Activated T-helper 1 cell treated with Interleukin-2 at 50 U/mL for 16 hours (primary cell): Measurements from ENCODE around the gene CEP85L.

Experiments
- DNase-seq: peaks from one replicate; pipeline ENCODE4 v3.0.0-alpha.2; 2020; ENCODE audit warnings: low read depth

Gene CEP85L

DNA sequence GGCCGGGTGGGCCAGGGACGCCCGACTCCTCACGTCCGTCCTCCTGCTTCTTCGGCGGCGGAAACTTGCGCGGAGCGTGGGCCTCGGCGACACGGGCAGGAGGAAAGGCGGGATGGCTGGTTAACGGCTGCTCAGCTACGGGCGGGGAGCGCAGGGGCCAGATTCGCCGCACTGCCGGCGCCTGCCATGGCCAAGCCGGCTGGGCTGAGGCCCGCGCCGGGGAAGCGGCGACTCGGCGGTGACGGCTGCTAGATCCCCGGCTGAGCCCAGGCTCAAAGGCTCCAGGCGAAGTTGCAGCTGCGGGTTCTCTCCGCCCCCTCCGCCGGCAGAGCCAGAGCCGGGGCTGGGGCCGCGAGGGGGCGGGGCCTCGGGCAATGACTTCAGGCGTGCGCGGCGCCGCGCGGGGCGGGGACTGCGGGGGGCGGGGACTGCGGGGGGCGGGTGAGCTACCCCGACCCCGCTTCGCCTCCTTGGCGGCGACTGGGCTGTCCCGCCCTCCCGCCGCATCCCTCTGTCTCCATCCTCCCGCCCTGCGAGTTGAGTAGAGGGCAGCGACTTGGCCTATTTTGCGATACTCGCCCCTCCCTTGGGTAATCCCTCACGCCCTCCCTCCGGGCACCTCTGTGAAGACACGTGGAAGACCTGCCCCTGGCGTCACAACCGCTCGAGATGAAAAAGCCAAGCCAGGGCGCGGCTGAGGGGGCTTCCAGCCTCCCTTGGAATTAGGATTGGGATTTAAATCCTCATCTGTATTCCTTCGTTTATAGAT, at the start of gene CEP85L:
Gene CEP85L, minus strand, starts transcription at position 310 of the 769 bp plus-strand sequence. CDS start 322 bp downstream, outside the sequence.
- peak; percentile 88 for DNase-seq

DNA sequence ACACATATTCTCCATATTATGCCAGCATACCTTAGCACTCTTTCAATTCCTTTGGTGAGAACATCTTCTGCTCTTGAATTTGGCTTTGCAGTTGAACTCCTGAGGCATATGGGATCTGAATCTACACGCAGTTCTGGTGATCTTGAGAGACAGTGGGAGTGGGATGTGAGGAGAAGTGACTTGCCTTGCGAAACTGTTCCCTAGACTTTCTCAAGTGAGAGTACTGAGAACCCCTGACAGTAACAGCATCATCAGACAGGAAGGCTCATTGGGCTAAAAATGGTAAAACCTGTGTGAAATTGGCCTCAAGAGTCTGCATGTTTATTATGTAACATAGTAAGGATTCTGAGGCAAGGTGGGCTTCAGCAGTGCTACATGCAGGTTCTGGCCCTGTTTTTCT, 49.1 kb upstream of the CEP85L start:
- DNase-seq = no peak

DNA sequence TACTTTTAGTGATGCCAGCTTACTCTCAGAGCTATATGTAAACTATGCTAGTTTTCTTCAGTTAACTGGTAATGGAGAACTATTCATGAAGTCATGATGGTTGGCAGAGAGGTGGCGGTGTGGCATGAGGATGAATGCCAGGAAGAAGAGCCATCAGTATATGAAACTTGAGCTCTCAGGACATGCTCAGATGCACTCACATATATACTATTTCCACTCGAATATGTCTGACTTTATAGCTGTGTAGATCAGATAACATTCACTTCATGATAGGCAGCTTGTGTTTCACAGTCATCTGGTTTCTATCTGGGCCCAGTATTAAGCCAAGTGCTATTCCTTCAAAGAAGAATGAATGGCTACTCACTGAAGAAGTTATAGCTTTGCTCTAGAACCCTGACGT, 46.2 kb upstream of the CEP85L start:
- DNase-seq = no peak

DNA sequence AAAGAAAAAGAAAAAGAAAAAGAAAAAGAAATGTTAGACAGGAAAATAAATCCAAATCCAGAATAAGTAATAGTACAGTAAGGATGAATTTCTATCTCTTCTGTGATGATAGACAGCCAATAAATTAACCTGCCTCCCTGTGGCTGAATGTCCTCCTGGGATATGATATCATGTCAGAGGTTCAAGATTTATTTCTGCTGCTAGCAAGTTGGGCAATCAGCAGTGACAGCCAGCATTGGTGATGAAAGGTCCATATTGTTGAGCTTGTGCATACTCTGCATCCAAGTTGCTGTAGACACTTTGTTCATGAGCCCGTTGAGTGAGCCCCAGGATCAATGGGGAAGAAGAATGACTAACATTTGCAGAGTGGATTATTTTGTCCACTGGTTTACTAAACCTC, 44.9 kb upstream of the CEP85L start:
- DNase-seq = no peak

DNA sequence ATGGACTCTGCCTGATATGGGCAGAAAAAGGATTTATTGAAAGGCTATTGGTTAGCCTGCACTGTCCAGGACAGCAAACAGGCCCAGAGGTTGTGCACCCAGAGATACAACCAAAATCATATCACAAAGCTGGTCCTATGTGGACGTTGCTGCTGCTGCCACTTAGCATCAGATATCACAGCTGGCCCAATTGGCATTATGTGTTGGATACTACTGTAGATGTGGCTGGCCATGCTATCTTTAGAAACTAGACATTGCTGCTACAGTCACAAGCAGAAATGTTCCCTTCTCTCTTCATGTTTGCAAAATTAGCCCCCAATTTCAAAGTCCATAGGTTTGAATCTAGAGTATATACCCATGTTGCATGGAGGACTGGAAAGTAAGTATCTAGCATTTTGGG, 42.2 kb upstream of the CEP85L start:
- DNase-seq = no peak

DNA sequence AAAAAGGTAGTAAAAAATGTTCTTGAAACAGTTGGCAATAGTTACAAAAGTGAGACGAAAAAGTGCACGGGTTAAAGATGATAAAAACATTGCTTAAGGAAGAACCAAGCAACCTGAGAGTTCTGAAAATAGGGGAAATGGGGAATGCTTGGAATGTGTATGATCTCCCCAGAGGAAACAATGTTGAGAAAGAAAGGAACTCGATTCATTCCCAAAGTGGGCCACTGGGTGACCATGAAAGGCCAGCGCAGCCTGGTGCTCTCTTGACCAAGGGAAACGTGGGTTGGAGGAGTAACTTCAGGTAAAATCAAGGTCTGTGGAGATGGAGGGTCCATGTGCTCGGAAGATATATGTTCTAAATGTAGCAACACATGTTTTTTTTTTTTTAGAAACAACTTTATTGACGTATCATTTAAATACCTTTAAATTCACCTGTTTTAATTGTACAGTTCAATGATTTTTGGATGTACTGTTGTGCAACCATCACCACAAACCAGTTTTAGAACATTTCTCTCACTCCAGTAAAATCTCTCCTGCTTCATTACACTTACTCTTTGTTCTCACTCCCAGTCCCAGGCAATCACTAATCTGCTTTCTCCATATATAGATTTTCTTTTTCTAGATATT, 34.5 kb upstream of the CEP85L start:
- no peak for DNase-seq

DNA sequence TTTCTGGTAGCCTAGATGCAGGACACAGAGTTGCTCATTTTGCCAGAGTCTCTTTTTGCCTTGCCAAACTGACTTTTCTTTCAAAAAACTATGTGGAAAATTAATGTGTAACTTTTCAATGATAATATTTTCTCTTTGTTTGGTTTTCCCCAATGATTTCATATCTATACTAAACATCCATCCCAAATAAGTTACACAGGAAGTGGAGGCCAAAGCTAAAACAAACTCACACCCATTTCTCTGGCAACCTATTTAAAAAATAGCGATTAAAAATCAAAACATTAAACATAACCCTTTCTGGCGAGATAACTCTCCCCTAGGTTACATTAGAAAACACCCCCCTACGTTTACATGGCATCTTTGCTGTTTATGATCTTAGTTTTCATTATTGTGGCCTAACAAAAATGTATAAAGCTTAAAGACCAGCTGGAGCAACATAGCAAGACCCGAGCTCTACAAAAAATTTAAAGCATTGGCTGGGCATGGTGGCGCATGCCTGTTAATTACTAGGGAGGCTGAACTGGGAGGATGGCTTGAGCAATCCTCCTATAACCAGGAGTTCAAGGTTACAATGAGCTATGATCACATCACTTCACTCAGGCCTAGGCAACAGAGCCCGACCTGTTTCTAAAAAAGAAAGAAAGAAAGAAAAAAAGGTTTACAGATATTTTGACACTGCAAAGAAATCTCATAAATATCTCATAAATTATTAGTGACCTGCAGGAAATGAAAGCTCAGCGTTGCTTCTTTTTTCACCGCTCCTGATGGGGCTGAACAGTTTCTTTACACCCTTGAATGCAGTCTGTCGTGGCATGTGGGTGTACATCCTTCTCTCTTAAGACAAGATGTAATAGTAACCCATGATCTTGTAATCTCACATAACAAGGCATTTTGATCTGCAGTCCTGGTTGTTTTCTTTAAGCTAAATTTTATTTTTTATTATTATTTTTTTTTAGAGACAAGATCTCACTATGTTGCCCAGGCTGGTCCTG, 32.8 kb upstream of the CEP85L start:
- no peak for DNase-seq

DNA sequence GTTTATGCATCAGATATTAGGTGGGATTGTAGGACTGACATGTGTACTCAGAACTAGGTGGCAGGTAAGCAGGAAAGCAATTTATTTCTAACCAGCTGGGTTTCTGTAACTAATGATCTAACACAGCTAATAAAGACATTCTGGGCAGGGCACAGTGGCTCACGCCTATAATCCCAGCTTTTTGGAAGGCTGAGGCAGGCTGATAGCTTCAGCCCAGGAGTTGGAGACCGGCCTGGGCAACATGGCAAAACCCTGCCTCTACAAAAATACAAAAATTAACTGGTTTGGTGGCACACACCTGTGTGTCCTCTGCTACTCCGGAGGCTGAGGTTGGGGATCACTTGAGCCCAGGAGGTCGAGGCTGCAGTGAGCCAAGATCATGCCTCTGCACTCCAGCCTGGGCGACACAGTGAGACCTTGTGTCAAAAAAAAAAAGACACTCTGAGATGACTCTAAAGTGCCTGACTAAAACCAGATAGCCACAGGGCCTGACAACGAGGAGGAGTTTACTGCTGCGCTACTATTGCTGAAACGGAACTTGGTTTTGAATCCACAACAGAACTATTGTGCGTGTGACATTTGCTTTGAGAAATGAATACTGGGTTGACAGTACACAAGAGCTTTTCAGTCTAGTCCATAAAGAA, 29.2 kb upstream of the CEP85L start:
- no peak for DNase-seq

DNA sequence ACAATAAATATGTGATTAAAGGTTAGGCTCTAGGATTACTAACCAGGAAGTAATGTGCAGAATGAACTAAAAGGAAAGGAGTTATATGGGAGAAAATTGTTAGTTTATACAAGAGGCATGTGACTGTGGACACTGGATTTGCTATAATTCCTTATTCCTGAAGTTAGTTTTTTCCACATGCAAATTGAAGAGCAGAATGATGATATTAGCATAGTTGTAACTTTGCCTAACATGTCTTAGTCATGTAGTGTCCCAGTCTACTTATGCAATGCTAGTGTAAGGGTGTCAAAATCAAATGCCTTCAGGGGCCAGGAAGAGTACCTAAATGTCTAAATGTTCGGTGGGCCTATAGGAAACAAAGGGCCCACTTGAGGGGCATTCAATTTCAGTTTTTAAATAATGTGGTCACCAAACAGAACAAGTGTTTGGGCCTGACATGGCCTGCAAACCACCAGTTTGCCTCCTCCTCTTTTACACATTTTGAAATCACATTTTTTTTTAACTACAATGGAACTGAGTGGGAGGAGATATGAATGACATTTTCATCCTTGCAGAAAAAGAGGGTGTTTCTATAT, 28.0 kb upstream of the CEP85L start:
- no peak for DNase-seq

DNA sequence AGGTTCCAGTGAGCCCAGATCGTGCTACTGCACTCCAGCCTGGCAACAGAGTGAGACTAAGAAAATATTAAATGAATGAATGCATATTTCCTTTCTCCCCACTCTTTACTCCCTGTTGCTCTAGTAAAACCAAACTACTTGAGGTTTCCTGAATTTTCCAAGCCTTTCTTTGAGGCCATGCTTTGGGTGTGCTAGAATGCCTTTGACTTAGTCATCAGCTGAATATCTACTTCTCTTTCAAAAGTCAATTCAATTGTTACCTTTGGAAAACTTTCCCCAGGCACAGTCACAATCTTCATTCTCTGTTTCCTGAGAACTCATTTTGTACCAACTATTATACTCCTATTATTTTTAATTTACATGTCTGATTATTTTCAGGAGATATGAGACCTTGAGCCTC, 27.5 kb upstream of the CEP85L start:
- DNase-seq = no peak

DNA sequence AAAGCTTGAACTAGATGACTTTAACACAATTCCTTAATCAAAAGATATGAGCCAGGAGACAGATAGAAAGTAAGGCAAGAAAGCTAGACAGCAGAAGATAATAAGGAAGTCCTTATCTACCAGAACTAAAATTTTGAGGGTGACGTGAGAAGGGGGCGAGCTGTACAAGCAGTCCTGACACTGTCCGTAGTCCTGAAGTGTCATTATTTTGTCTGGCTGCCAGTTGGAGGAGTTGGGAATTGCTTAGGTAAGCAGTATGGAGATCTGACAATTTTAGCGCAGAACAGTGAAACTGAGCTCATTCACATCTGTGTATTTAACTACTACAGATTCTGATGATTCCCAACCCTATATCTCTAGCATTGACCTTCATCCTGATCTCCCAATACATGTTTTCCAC, 25.8 kb upstream of the CEP85L start:
- DNase-seq = no peak

DNA sequence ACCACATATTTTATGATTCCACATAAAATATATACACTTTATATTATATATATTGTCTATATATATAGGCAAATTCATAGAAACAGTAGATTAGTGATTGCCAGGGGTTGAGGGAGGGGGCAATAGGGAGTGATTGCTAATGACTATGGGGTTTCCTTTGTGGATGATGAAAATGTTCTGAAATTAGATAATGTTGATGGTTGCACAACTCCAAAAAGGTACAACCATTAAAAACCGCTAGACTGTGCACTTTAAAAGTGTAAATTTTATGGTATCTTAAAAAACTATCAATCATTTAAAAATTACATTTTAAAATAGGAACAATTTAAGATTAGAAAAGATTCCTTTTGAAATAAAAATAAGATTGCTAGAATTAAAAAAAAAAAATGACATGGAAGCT, 23.8 kb upstream of the CEP85L start:
- DNase-seq = no peak

DNA sequence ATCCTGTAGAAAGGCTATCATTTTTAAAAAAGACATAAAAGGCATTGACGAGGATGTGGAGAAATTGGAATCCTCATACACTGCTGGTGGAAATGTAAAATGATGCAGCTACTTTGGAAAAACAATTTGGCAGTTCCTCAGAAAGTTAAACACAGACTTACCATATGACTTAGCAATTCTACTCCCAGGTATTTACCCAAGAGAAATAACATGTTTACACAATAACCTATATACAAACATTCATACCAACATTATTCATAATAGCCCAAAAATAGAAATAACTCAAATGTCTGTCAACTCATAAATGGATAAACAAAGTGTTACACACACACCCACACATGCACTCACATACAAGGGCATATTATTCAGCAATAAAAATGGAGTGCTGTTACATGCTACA, 23.4 kb upstream of the CEP85L start:
- DNase-seq = no peak

DNA sequence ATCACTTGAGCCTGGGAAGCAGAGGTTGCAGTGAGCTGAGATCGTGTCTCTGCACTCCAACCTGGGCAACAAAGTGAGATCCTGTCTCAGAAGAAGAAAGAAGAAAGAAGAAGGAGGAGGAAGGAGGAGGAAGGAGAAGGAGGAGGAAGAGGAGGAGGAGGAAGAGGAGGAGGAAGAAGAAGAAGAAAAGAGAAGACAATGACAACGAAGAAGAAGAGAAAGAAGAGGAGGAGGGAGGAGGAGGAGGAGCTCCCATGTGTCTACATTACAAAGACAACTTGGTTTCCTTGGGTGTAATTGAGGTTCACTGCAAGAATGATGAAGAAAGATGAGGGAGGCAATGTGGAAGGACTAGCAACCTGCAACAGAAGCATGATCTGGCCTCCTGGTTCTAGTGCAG, 21.3 kb upstream of the CEP85L start:
- no peak for DNase-seq

DNA sequence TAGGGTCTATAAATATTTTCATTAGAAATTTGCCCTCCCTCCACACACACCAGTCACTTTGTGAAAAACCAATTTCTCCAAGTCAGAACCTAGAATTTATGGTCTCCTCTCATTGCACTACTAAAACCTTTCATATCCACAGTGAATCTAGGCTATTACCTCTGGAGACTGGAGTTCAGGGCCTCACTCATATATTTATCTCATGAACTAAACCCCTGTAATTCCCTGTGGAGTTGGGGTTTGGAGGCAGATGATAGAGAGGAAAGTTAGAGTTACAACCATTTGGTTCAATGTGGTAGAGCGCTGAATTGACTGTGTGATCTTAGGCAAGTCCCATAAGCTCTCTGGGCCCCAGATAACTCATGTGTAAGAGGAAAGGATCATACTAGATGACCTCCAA, 18.2 kb upstream of the CEP85L start:
- DNase-seq = no peak

DNA sequence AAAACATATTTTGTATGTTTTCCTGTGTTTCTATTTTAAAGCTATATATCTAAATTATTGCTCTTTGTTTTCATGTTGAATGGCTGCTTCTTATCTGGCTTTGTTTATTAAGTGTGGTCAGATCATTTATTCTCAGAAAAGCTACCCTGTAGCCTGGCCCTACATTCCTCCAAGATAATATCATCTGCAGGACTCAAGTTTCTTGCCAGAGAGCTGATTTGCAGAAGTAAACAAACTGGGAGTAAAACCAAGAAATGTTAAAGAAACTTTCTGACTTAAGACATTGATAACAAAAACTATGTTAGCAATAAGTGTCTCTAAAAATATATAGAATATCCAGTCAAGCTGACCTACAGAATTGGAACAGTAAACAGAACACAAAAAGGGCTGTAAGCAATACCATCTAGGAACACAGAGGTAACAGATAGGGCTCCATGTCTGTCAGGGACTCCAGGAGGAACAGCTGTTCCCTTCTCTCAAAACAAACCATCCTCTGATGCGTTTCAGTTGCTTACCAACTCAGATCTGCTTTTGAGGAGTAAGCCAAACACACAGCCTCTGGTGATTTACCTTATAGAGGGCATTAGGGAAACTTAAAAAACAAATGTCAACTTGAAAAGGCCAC, 17.5 kb upstream of the CEP85L start:
- no peak for DNase-seq

DNA sequence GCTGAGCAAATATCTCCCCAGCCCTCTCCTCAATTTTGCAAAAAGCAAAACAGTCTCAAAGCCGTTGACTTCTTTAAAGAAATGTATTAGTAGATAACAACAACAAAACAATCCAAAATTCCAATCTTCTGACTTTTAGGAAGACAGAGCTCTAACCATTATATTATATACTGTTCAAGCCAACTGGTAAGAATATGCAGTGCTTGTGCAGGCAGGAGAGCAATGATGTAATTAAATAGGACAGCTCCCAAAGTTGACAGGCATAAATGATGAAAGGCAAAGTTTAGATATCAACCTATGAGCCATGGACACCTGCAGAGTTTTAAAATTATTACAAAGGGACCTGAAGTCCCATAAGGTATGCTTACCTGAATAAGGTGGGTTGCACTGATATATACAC, 16.6 kb upstream of the CEP85L start:
- no peak for DNase-seq

DNA sequence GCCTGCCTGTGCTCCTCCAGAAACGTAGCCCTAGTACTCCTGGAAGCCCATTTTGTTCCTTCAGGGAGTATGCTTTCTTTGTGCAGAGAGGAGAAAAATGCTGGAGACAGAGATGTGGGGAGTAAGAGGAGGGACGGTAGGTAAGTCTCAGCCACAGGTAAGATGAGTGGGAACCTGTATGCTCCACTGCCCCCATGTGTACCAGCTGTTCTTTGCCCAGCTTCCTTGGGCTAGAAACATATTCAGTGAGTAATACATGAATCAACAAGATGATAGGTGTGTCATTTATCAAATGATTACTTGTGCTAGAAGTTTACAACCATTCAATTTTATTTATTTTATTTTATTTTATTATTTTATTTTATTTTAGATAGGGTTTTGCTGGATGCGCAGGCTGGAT, 13.6 kb upstream of the CEP85L start:
- DNase-seq = no peak

DNA sequence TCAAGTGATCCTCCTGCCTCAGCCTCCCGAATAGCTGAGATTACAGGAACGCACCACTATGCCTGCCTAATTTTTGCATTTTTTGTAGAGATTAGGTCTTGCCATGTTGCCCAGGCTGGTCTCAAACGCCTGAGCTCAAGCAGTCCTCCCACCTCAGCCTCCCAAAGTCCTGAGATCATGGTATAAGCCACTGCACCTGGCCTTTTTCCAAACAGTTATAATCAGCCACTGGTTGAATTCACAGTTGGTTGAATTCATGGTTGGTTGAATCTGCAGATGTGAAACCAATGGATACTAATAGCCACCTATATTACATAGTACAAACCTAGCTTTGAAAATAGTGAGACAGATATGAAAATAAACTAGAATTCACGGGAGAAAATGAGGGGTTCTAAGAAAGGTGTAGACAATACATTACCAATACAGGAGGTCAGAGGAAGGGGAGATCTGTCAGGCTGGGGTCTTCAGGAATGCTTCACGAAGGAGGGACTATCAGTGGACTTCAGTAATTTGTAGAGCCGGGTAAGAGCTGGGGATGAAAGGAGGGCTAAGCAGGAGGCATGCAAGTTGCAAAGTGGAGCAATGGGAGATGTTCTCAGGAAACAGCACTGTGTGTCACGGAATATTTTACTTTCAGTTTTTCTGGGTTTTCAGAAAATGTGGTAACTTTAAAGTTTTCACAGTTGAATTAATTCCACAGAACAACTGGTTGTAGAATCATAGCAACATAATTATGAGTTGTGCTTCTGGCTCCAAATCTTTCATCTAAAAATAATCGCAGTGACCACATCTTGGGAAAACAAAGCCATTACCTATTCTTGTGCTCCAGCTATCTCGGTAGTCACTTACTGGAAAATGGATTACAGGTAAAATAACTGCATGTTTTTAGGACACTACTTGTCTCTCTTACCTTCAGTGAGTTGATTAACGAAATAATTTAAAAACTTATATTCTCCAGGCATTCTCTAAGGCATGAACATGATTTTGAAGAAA, 12.9 kb upstream of the CEP85L start:
- DNase-seq = no peak

DNA sequence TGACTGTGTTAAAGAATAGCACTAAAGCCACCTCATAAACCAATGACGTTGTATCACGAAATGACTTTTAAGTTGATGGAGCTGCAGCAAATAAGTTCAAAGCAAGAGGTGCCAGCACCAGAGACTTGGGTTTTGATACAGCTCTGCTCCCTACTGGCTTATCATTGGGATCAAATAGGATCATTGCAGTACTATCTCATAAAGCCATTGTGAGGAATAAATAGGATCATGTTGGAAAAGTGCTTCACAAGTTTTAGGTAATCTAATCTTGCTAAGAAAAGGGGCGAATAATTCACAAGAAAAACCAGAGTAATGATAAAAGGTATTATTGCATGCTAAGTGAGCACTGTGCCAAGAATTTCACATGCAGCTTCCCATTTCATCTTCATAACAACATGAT, 10.4 kb upstream of the CEP85L start:
- DNase-seq = no peak
